GM19035 (cell line): ENCODE results near the gene SLC2A10.

Experiments
- ATAC-seq: cut with Tn5 transposase; IDR thresholded peaks from one replicate; pipeline ENCODE4 v1.9.1; 2021; ENCODE audit not compliant: unreplicated experiment

The SLC2A10 gene

DNA sequence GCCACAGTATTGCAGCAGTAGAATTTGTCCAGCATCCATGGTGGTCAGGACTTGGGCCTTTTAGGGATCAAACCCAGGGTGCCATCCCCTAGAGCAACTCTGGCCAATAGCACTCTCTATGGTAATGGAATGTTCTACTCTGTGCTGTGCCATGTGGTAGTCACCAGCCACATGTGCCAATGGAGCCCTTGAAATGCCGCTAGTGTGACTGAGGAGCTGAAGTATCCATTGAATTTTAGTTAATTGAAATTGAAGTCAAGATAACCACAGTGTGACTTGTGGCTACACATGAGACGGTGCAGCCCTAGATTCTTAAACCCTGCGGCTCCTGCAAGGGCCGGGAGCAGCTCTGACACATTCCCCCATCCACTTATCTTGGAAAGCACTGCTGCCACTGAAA, 54.6 kb downstream of the SLC2A10 start:
- no peak for ATAC-seq

- ATAC-seq: no peak
Observed at GRCh38 chr20:46765506-46766120, 56.2 kb downstream of the SLC2A10 start.

DNA sequence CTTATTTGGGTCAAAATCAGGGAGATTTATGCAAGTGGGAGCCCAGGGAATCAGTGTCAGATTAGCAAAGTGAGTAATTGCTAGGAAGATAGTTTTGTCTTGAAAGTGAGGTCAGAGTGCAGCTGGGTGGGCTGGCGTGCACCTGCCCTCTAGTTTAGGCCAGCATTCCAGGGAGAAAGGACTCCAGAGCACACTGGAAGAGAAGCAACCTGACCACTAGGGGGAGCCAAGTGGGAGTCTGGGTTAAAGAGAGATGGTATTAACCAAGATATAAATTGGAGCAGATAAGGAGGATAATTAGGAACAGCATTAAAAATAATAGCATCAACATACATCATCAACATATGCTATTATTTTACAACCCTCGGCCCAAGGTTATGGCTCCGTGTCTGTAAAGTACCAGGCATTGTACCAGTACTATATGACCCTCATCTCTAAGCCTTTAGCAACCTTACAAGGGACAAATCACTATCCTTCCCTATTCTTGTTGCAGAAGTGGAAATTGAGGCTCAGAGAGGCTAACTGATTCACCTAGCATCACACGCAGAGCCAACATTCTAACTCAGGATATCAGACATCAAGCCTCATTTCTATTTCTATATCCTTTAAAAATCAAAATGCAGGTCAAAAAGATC, 57.8 kb downstream of the SLC2A10 start:
- no peak for ATAC-seq

- no peak for ATAC-seq
Observed at GRCh38 chr20:46770330-46771194, 61.1 kb downstream of the SLC2A10 start.

DNA sequence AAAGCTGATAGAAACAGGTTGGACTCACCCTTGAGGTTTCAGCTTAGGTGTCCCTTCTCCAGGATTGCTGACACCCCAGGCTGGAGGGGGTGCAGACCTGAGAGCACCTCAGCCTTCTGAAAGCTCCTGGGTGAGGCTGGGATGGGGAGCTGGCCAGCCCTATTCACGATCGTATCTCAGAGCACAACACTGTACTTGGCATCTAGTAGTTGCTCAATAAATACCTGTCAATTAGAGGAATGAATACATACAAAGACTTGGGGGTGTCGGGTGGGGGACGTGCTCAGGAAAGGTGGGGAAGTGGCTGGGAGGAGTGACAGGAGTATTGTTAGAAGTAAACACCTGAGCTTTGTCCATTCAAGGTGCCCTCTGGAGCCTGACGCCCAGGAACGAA, 61.7 kb downstream of the SLC2A10 start:
- no peak for ATAC-seq

DNA sequence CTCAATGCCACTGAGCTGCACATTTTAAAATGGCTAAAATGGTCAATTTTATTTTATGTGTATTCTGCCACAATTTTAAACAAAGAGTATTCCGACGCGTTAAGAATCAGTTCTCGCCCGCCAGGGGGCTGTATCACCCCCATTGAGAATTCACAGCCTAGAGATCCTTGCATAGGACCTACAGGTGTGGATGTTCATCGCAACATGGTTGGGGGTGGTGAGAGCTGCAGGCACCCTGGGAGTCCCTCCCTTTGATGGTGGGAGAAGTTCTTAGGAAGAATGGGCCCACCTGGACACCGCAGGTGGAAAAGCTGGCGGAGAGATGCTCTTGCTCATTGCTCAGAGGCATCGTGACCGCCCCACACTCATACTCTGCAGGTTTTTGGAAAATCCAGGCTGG, 63.5 kb downstream of the SLC2A10 start:
- no peak for ATAC-seq

- no peak for ATAC-seq
Observed at GRCh38 chr20:46773680-46774079, 64.2 kb downstream of the SLC2A10 start.

- no peak for ATAC-seq
Observed at GRCh38 chr20:46774236-46774635, 64.8 kb downstream of the SLC2A10 start.

DNA sequence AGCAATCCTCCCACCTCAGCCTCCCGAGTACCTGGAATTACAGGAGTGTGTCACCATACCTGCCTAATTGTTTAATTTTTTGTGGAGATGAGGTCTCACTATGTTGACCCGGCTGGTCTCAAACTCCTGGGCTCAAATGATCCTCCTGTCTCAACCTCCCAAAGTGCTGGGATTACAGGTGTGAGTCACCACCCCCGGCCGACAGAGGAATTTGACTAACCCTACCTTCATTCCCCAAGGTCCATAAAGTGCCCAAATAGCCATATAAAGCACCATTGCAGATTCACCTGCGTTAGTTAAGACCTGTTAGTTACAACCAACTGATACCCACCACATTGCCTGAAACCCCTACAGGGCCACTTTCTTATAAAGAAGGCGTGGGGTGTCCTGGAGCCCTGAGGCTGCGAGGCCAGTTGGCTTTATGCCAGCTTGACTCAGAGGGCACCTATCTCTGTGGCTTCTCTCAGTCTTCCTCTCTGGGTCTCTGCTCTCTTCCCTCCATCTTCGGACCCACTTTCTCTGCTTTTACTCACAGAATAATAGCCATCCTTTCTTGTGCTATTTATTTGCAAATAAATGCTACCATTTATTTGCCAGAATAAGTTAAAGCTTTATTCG, 65.6 kb downstream of the SLC2A10 start:
- ATAC-seq: no peak

DNA sequence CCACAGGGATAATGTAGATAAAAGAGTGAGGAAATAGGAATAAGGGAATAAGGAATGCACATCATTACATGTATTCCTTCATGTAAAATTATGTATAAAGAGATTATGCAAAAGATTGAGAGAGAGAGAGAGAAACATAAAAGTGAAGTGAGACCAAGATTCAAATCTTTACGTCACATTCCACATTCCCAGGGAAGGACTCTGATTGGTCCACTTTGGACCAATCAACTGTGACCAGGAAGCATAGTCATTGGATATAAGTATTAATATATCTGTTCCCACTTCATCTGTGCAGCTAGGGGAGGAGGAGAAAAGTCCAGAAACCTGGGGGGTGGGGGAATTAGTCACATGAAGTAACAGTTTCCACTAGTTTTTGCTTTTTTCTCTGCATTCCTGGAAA, 66.4 kb downstream of the SLC2A10 start:
- no peak for ATAC-seq

GRCh38 chr20:46777331-46777730, 67.9 kb downstream of the SLC2A10 start:
- ATAC-seq: no peak

GRCh38 chr20:46779831-46780230, 70.4 kb downstream of the SLC2A10 start:
- no peak for ATAC-seq

- ATAC-seq: no peak
Observed at GRCh38 chr20:46784436-46785127, 75.1 kb downstream of the SLC2A10 start.
